Gastroesophageal sphincter (tissue), 4 donors: ENCODE results near the gene DBF4B. TPM values are rescaled to one million over a fixed set of nuclear protein-coding genes. Genes with fewer than 3 reads are reported as not detected.
"Not testable (repeated sequence)": the region's sequence is repeated elsewhere in the genome, so short reads cannot be mapped to it uniquely, and the experiment has no call there.

Experiments used
- ATAC-seq: fragments of 150-250 bp; one replicate; pipeline ENCODE4 v1.9.1; 2016; ENCODE audit warnings: mild to moderate bottlenecking, moderate library complexity
- H3K27ac ChIP-seq, 4 donors: fragments of 200-600 bp; sonication (generic) in 3 of 4; 1 replicate in 3 of 4; 2 replicates in 1 of 4; pipeline ENCODE4 v1.5.1; 2016 to 2019
- H3K27me3 ChIP-seq: fragments of 200-600 bp; sonication (generic); one replicate; pipeline ENCODE4 v1.5.1; 2019
- H3K36me3 ChIP-seq, 2 donors: fragments of 200-600 bp; sonication (generic); one replicate each; pipeline ENCODE4 v1.5.1; 2019; ENCODE audit warnings: control low read depth in 1 of 2
- H3K4me1 ChIP-seq, 3 donors: fragments of 200-600 bp; sonication (generic); 1 replicate in 2 of 3; 2 replicates in 1 of 3; pipeline ENCODE4 v1.5.1; 2016 to 2019; ENCODE audit warnings: control low read depth in 2 of 3
- H3K4me3 ChIP-seq, 2 donors: fragments of 200-600 bp; sonication (generic); one replicate each; pipeline ENCODE4 v1.5.1; 2019; ENCODE audit warnings: mild to moderate bottlenecking in 1 of 2, moderate library complexity in 1 of 2
- H3K9me3 ChIP-seq, 3 donors: fragments of 200-600 bp; sonication (generic); one replicate each; pipeline ENCODE4 v1.5.1; 2017 to 2019; ENCODE audit warnings: control low read depth in 2 of 3
- EP300 ChIP-seq: sonication (generic); formaldehyde crosslinking; IDR thresholded peaks from one replicate; pipeline ENCODE4 v1.6.1; 2017; ENCODE audit warnings: antibody characterized with exemption, mild to moderate bottlenecking
- POLR2A ChIP-seq, 2 donors: fragments of 450-650 bp; IDR thresholded peaks; one replicate each; pipeline ENCODE4 v1.6.1; 2017; ENCODE audit warnings: antibody characterized with exemption in 2 of 2, mild to moderate bottlenecking in 2 of 2, moderate library complexity in 1 of 2
- POLR2AphosphoS5 ChIP-seq: sonication (generic); formaldehyde crosslinking; IDR thresholded peaks from one replicate; pipeline ENCODE4 v1.6.1; 2017; ENCODE audit warnings: antibody characterized with exemption
- WGBS, 2 donors: methylation state at CpG; one replicate each; pipeline ENCODE4 v1.1.5; 2018; ENCODE audit warnings: low coverage in 1 of 2; 5-methylcytosine and 5-hydroxymethylcytosine counted together
- total RNA-seq, 4 donors: library from RNA; depleted of rRNA; stranded (reverse); fragments of >200 nt; gene quantifications; one replicate each; pipeline ENCODE4 v1.1.0, GENCODE V29; 2016
- TF ChIP-seq, protein P1 (sequence below), 4 experiments: fragments of 200-600 bp in 2 of 4; fragments of 450-650 bp in 2 of 4; sonication (generic) in 1 of 4; IDR thresholded peaks; one replicate each; pipeline ENCODE4 v1.5.1; 2017 to 2019; ENCODE audit warnings: antibody characterized with exemption in 4 of 4, mild to moderate bottlenecking in 2 of 4, moderate library complexity in 2 of 4

Gene DBF4B
- total RNA-seq, 4 donors from 2014 or later = 0.96 to 7.2 (median 3.9) TPM

DNA sequence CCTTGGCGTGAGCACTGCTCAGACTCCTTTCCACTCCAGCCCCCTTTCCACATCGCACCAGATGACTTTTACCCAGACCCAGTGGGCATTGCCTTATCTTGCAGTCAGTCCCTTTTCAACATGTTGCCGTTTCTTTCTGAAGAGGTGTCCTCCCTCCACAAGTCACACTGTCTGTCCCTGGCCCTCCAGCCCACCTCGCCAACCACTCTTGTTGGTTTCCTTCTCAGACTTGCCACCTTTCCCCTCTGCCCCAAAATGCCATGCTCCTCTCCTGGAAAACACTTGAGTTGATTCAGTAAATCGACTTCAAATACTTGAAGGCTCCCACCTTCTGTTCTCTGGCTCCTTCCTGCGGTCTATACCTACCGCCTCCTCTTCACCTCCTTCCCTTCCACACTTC lies 42.9 kb downstream of the DBF4B start:
- Histone ChIP-seq H3K27ac (no peak overlapping the region), H3K27me3 (no peaks in the 10 kb centered on the region), H3K4me3 (no peak overlapping the region), H3K36me3 (peaks cover 0 to 55% of the 10 kb centered on the region in 2 donors), H3K9me3 (no peaks in the 10 kb centered on the region), H3K4me1 (no peaks in the 10 kb centered on the region)
- WGBS, 2 donors = 92 to 98% methylated on average over 6 to 7 of the region's 7 CpGs
- TF ChIP-seq POLR2AphosphoS5 (no peak), EP300 (no peak)
- TF ChIP-seq, protein P1, sequence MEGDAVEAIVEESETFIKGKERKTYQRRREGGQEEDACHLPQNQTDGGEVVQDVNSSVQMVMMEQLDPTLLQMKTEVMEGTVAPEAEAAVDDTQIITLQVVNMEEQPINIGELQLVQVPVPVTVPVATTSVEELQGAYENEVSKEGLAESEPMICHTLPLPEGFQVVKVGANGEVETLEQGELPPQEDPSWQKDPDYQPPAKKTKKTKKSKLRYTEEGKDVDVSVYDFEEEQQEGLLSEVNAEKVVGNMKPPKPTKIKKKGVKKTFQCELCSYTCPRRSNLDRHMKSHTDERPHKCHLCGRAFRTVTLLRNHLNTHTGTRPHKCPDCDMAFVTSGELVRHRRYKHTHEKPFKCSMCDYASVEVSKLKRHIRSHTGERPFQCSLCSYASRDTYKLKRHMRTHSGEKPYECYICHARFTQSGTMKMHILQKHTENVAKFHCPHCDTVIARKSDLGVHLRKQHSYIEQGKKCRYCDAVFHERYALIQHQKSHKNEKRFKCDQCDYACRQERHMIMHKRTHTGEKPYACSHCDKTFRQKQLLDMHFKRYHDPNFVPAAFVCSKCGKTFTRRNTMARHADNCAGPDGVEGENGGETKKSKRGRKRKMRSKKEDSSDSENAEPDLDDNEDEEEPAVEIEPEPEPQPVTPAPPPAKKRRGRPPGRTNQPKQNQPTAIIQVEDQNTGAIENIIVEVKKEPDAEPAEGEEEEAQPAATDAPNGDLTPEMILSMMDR (IDR thresholded peaks at IDR 0.05) = no peak
- no peak for ATAC-seq

DNA sequence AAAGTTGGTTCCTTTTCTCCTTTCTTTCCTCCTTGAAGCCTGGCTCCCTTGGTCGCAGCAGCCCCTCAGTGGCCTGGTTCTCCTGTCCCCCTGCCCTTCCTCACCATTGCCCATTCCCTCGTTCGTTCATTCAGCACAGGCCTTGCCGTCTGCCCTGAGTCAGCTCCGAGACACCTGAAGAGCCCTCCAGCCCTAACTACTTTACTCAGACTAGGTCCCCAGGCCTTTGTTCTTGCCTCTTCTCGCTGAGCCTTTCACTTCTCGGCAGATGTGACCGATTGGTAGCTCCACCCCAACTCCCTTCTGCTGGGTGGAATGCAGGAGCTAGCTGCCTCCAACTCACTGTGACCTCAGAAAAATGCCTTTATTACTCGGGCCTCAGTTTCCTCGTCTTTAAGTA lies 43.3 kb downstream of the DBF4B start:
- no peak overlapping the region for H3K27ac ChIP-seq
- H3K4me1 ChIP-seq = no peaks in the 10 kb centered on the region
- H3K4me3 ChIP-seq = no peak overlapping the region
- ATAC-seq = no peak
- H3K27me3 ChIP-seq = no peaks in the 10 kb centered on the region
- H3K36me3 ChIP-seq = peaks cover 0 to 52% of the 10 kb centered on the region in 2 donors
- H3K9me3 ChIP-seq = no peaks in the 10 kb centered on the region
- 88 to 90% methylated on average over 3 to 8 of the region's 10 CpGs for WGBS, 2 donors
- TF ChIP-seq POLR2AphosphoS5 (no peak), EP300 (no peak), POLR2A (IDR thresholded peaks at IDR 0.05) (no peak)
- TF ChIP-seq, protein P1 (IDR thresholded peaks at IDR 0.05) = no peak

- TF ChIP-seq EP300 (no peak), POLR2AphosphoS5 (no peak), POLR2A (IDR thresholded peaks at IDR 0.05) (no peak)
- WGBS, 2 donors = 50% methylated on average over 1 of the region's 17 CpGs; no CpG with 5 or more reads in 1 of the 2 donors
- Histone ChIP-seq H3K4me3 (no peak overlapping the region), H3K27me3 (peaks cover 12% of the 10 kb centered on the region), H3K9me3 (no peaks in the 10 kb centered on the region), H3K4me1 (peaks cover 0 to 1% (median 0%) of the 10 kb centered on the region in 3 donors), H3K36me3 (peaks cover 0 to 38% of the 10 kb centered on the region in 2 donors), H3K27ac (no peak overlapping the region)
- ATAC-seq = no peak
Observed at GRCh38 chr17:44752953-44753861, 44.7 kb downstream of the DBF4B start.

DNA sequence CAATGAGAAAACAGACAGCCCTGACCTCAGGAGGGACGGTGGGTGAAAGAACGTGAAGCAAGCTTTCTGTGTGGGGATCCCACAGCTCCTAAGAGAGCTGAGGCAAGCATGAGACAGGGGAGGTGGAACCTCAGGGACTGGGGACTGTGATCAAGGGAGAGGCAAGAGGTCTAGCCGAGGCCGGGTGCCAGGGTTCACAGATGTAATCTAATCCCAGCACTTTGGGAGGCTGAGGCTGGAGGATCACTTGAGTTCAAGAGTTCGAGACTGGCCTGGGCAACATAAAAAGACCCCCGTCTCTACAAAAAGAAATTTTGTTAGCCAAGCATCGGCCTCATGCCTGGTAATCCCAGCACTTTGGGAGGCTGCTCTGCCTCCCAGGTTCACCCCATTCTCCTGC lies 45.8 kb downstream of the DBF4B start:
- Histone ChIP-seq H3K36me3 (peaks cover 0 to 28% of the 10 kb centered on the region in 2 donors), H3K9me3 (no peaks in the 10 kb centered on the region), H3K4me1 (peaks cover 0 to 11% (median 2%) of the 10 kb centered on the region in 3 donors), H3K27ac (no peak overlapping the region), H3K27me3 (peaks cover 22% of the 10 kb centered on the region), H3K4me3 (no peak overlapping the region)
- 49 to 51% methylated on average over 3 to 5 of the region's 7 CpGs for WGBS, 2 donors
- no peak for ATAC-seq
- TF ChIP-seq EP300 = no peak
- TF ChIP-seq, protein P1 (IDR thresholded peaks at IDR 0.05) = no peak

- not testable (repeated sequence) for H3K9me3 ChIP-seq, H3K4me3 ChIP-seq, H3K27ac ChIP-seq, ATAC-seq
- Histone ChIP-seq H3K27me3 (peaks cover 31% of the 10 kb centered on the region), H3K4me1 (peaks cover 0 to 18% (median 6%) of the 10 kb centered on the region in 3 donors), H3K36me3 (peaks cover 0 to 19% of the 10 kb centered on the region in 2 donors)
- WGBS, 2 donors = 91% methylated on average over 5 of the region's 5 CpGs; no CpG with 5 or more reads in 1 of the 2 donors
Observed at GRCh38 chr17:44755180-44755579, 46.7 kb downstream of the DBF4B start.
